GM19043 (cell line): Measurements from ENCODE around the gene CNTNAP4.

Source experiments
- ATAC-seq: cut with Tn5 transposase; IDR thresholded peaks from one replicate; pipeline ENCODE4 v1.9.1; 2021; ENCODE audit warnings: low read depth; ENCODE audit not compliant: unreplicated experiment

The CNTNAP4 gene

DNA sequence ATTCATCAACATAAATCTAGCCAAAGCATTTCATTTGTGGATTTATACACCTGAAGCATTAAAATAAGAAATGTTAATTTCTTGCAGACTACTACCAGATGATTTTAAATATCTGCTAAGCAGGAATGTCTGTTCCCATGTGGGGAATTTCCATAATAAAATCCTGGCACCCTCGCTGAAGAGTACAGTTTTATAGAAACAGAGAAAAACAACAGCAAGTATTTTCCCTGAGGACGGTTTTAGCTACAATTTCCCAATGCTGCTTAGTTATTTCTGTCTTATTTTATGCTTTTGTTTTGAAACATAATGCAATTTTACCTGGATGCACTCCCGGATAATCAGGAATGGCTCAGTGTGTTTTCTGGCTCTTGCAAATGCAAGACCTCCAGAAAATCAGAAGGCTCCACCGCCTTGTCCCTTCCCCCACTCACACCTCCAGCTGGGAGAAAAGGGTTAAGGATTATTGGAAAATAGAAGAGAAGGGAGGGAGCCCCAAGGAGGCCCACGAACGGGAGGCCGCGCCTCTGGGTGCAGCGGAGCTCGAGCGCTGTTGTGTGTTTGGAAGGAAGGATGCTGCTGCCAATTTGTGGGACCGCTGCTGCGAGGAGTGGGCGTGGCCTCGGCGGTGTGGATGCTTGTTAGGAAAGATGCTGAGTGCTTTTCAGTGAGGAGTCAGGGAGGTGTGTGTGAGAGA lies at the start of gene CNTNAP4:
CNTNAP4 (plus strand) TSS at position 657 of the 694 bp plus-strand sequence. CDS start 262 bp downstream, outside the sequence.
- ATAC-seq, result no peak

DNA sequence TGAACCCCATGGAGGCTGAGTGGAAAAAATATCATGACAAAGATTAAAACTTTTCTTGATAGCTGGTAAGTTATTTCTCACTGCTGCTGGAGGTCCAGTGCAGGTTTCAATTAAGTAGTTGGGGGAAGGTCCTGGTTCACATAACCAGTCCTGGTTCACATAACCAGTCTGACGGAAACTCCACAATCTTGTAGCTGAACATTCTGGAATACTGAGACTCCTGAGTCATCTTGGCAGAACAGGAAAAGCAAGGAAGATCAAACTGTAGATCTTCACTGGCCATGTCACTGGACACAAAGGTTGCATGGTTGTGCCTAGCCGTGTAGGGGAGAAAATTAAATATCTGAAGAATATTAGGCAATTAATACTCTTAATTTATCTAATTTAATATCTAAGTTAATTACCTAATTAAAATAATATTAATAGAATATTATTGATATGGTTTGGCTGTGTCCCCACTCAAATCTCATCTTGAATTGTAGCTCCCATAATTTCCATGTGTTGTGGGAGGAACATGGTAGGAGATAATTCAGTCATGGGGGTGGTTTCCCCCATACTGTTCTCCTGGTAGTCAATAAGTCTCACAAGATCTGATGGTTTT lies 48.6 kb upstream of the CNTNAP4 start:
- ATAC-seq, result no peak

DNA sequence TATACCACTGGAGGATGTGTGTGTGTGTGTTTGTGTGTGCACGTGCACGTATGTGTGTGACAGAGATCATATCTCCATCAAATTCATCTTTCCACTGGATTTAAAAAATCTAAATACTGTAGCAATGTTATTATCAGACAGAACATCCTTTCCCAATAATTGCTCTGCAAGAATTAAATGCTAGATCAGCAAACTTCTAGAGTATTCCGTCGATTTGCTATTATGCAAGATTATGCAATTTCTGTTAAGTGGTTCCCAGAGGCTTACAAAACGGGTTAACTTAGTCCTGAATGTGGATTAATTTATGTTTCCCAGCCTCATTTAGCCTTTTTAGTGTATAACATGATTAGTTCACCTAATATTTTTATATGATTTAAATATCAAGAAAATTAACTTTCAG lies 44.5 kb upstream of the CNTNAP4 start:
- ATAC-seq, result no peak

DNA sequence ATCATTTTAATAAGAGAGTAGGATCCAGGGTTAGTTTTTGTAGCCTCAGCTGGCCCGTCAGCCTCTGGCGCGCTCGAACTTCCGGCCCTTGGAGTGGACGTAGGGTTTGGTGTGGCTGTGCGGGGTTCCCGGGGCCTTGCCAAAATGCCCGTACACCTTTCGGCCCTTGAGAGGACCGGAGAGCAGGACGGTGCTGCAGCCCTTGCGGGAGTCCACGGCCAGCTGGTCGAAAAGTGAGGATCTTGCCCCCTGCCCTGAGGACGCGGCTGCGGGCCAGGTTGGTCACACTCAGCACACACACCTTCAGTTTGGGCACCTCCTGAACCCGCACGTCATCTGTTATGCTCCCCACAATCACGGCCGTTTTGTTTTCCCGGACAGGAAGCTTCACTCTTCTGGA lies 42.2 kb upstream of the CNTNAP4 start:
- no peak for ATAC-seq

DNA sequence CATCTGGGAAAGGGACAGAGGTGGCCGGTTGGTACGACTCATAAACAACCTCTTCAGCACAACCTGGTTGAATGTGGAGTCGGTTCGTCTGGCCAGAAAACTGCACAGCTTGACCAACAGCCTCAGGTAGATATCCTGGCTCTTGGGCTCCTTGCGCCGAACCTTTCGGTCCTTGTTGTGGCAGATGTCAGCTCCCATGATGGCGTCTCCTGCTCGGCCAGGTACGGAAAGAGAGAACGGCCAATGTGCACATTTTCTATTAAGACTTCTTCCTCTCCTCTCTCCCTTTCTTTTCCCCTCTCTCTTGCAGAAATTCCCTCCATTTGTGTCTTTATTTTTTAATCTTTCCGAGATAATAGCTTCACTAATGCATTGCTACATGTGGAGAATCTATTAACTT lies 41.8 kb upstream of the CNTNAP4 start:
- ATAC-seq, result no peak

DNA sequence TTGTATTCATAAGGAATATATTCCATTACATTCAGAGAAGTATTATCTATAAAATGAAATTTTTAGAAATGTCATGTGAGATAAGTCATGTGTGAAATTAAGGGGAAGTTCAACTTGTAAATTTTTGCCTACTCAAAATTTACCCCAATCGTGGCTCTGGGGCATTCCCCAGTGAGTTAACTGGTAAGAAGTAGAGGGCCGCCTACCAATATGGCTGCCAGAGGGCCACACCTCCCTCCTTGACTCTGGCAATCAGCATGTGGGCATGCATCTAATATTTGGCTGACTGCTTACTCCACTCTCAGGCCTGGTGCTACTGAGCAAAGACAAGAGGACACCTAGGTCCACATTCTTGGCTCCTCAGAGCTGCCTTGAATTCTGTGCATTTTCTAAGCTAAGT lies 39.7 kb upstream of the CNTNAP4 start:
- ATAC-seq, result no peak

DNA sequence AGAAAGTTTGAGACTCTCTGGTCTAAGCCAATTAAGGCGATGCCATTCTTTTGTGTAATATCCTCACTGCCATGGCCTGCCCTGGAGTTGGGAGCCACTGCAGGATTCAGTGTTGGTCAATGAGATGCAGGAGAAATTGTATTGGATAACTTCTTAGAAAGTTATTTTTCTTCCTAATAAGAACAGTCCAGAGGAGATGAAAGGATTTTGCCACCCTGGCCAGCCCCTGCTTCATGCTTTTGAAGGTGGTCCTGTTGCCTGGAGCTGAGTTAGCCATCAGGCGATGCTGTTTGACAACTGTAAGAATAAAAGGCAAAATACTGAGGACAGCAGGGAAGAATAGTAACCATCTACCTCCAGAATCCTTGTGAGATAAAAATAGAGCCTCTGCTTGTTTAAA lies 35.4 kb upstream of the CNTNAP4 start:
- no peak for ATAC-seq

DNA sequence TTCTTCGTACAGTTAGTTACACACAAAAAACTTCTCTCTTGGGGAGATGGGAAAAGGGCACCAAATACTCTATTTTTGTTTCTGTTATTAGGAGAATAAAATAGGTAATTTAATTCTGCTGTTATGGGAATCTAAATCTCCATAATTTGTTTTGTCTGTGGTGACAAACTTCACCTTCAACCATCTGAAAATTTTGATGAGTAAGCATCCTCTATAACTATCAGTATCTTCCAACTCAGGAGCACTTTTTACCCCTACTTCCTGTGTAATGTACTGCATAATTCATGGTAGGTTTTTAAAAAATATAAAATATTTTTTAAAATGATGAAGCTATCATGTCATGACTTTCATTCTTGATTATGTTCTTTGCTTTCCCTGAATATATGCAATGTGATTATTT lies 33.6 kb upstream of the CNTNAP4 start:
- no peak for ATAC-seq

DNA sequence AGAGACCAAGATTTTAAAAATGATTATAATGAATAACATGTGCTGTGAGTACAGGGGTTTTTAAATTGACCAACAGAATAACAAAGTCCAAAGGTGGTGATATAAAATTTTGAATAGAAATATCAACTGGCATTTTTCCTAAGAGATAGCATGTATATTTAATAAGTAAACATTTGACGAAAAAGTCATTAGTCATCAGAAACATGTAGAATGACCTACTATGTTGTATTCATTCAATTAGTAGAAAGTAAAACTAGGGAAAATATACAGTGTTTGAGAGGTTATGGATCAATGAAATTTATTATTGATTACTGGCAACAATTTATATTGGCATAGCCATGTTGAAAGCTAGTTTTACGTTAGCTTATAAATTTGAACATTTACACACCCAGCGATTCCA lies 30.6 kb upstream of the CNTNAP4 start:
- no peak for ATAC-seq

DNA sequence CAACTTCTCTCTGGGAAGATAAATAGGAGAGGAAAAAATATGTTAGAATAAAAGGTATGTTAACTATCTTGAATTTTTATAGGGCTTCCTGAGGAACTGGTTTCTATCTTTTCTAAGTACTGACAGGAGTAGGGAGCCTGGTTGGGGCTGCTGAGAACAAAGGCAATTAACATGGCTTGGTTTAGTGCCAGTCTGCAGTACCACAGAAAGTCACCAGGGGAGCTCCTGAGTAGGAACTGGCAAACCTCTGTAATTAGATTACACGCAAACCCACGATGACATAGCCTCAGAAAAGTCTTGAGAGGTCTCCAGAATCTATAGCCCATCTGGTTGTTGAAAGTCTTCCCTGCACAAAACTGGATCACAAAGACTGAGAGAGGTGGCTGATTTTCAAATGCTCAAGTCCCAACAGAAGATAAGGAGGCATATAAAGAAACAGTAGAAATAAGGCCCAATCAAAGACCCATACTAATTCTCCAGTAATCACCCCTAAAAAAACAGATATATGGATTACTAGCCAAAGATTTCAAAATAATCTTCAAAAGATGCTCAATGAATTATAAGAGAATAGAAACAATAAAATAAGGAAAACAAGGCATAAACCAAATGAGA lies 11.7 kb upstream of the CNTNAP4 start:
- ATAC-seq, result peak; percentile 93

DNA sequence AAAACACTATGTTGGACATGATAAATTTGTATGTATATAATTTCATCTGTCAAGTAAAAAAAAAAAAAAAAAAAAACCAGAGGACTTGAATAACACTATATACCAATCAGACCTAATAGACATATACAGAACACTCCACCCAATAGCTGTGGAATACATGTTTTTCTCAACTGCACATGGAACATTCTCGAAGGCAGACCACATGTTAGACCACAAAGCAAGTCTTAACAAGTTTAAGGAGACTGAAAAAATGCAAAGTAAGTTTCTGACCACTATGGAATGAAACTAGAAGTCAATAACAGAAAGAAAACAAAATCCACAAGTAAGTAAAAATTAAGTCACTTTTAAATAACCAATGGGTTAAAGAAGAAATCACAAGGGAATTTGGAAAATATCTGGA lies 8.4 kb upstream of the CNTNAP4 start:
- ATAC-seq, result no peak

DNA sequence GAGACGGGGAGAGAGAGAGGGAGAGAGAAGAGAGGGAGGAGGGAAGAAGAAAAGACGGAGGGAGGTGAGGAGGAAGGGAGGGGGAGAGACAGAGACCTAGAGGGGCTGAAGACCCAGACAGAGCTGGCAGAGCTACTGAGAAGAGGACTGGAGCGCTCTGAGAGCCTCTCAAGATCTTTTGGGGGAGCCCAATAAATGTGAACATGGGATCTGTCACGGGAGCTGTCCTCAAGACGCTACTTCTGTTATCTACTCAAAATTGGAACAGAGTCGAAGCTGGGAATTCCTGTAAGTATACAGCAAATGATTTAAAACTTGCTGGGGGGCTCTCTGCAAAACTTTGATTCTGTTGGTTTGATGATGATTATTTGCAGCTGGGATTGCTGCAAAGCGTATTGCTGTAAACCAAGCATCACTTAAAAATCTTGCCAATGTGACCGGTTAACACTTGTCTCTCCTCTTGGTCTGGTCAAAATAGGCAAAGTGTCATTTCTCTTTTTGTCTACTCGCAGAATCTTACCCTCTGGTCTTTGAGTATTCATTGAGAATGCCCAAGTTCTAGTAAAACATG lies 344 bp downstream of the CNTNAP4 start:
- ATAC-seq, result no peak

DNA sequence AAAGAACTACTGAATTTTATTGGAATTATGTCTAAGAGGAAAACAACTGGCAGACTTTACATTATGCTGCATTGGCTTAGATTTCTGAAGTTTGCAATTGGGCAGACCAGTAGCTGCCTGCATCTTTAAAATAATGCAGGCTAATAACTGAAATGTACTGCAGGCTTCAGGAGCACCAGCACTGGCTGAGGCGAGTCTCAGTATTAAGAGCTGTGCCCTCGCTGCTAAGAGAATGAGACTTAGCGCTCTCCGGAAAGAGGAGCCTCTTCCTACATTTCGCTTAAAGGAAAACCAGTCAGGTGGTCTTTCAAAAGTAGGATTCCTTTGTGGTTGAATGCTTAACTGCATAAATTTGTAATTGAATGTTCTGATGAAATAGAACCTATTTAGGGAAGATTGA lies 885 bp downstream of the CNTNAP4 start:
- no peak for ATAC-seq

DNA sequence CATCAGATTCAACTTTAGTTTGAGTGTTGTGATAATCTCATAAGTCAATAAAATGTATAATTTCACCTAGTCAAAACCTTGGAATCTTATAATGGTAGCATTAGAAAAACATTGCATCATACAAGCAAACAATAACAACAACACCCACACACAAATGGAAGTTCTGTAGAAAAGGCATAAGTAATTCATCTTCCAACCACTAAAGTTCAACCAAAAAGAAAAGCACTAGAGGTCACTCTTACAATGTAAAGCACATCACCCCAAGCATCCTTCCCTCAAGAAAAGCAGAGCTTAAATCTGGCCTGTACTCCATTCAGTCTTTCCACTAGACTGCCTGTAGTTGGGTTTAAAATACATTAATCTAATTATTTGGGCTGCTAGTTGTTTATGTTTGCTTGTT lies 1.8 kb downstream of the CNTNAP4 start:
- no peak for ATAC-seq

DNA sequence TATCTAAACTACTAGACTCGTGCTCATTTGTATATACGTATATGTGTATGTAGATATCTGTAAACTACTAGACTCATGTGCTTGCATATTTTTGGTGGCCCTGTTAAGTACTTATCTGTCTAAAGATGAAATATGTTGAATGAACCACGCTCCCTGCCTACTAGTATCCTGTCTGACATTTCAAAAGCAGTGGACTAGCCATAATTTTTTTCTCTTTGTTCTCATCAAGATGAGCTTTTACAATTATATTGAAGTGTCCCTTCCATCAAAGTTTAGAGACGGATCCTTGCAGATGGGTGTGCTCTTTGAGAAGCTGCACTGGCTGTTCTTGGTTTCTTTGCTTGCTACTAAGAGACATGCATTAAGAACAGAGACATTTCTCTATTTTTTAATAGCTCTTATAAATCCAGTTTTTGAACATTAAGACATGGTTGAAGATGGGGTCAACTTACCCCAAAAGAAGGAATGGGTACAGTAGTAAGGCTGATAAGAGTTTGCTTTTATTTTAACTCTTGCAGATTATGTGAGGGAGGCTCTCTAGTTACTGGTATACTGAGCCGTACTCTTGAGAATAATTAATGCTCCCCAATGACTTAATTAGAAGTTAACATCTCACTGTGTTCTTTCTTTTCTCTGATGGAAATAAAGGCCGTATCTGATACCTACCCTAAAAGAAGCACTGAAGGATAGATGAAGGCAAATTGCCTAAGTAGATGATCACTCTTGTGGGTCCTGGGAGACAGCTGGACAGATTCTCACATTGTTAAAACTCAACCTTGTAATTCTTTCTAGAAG lies 3.4 kb downstream of the CNTNAP4 start:
- ATAC-seq, result no peak

DNA sequence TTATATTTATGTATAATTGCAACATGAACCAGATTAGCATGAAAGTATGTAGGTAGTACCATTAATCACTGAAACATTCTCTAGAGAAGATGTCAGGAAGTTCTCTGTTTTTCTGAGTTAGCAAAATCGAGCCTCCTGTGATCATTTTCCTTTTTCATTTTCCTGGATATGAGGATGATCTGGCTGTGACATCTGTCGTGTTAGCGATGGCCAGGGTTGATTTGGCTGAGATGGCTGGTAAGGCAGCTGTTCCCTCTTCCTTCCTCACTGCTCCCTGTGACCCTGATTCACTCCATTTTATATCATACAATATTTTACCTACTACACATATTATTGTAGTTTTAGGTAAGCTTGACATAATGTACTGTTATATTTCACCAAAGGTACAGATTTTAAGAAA lies 10.3 kb downstream of the CNTNAP4 start:
- no peak for ATAC-seq

DNA sequence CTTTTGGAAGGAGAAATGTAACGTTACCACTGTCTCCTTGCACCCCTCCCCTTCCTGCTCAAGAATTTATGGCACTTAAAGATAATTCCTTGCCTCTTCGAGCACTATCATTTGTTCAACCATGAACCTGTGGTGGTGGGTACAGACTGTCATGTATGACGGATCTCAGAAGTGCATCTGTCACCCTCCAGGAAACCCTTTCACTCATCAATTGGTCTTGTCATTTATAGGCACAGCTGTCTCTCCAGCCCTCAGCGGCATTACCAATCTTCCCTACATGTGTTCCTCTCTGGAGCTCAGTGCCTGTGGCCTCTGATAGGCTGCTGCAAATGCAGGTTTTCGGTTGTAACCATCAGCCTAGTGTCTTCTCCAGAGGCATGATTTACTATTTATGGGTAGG lies 15.0 kb downstream of the CNTNAP4 start:
- no peak for ATAC-seq

DNA sequence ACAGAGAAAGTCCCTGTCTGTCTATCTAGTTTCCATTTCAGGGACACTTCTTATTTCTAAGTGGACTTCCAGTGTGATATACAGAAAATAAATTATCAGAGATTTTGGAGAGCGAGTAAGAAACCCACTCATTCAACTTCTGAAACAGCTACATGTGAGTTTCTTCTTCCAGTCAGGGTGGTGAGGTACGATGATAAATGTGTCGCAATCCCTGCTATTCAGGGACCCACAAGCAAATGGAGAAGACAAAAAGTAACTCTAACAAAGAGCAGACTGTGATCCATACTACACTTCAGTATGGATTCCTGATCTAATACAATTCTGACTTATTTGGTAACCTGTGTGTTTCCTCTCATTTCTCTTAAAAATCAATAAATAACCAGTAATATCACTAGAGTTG lies 16.8 kb downstream of the CNTNAP4 start:
- no peak for ATAC-seq

DNA sequence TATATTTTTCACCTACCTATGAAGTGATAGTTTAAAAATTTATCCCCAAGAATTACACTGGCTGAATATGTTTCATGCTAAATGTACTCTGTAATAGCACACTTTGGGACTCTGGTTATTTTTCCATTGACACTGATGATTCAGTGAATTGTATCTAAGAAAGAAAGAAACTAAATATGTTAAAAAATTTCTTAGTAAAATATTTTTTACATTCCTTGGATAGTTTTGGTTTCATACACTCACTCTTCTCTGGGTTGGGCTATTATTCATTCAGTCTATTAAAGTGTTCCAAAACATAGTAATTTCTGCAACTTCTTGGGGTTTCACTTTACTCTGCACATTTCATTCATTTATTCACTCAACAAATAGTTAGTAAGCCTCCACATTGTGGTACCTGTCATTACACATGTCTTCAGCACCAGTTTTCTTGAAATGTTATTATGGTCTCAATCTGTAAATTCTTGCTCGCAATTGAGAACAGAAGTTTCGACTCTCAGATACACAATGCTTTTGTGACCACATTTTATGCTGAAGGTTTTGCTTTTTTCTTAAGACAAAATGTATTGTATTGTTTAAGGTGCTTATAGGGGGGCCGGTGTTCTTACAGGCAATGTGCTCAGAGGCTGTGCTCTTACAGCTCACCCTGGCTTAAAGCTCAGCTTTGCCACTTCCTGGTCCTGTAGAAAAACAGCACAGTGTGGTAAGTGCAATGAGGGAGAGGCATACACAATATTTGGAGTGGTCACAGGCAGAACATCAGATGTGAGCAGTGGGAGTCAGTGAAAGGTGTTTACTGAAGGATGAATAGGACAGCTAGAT lies 17.4 kb downstream of the CNTNAP4 start:
- ATAC-seq, result no peak

DNA sequence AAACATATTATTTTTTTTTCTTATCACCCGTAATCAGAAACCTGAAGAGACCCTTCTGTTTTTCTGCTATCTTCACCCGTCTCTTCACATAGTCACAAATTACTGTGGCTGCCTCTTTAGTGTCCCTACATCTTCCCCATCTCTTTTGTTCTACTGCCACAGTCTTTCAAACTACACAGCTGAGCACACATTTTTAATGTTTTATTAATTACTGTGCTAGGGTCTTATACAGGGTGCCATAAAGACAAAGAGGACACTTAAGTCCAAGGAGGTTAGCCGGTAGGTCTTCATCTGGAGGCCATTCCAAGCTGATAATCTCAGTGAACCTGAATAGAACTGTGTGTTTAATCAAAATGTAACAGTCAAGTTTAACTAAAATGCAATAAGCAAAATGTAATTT lies 20.7 kb downstream of the CNTNAP4 start:
- ATAC-seq, result no peak
